A549 (cell line): ENCODE data around the gene TMEM186. TPM values are rescaled to one million over a fixed set of nuclear protein-coding genes. Genes with fewer than 3 reads are reported as not detected.

Experiments
- ATAC-seq, 2 experiments: fragments of 200-7000 bp in 1 of 2; fragments of >200 bp in 1 of 2; cut with Nextera tagmentation in 1 of 2; cut with Tn5 transposase in 1 of 2; 3 replicates each; pipeline versions ENCODE4 v1.8.0 to v1.9.1; 2018 to 2020; ENCODE audit warnings: mild to moderate bottlenecking in 1 of 2, moderate library complexity in 1 of 2
- CTCF ChIA-PET: fragments of 300-600 bp; sonication (Branson Sonifier 250); formaldehyde crosslinking; extraction: SDS; loops from one replicate; lab custom pipeline; 2021; ENCODE audit warnings: antibody characterized with exemption, inconsistent platforms; lab: Yijun Ruan, JAX
- POLR2A ChIA-PET: fragments of 350-600 bp; formaldehyde crosslinking; extraction: SDS; loops from one replicate; lab custom pipeline; 2021; ENCODE audit warnings: antibody characterized with exemption, inconsistent platforms; lab: Yijun Ruan, JAX
- DNase-seq, 2 experiments: peaks; one replicate each; pipeline versions ENCODE4 v3.0.0 to v3.0.0-alpha.2; 2011 to 2016; ENCODE audit warnings: low read depth in 1 of 2, low spot score in 1 of 2
- FAIRE-seq: peaks from 2 replicates; lab custom pipeline; 2011; peaks lifted over from hg19 to GRCh38; lab: Jason Lieb, UNC
- H3K27ac ChIP-seq, 2 experiments: fragments of >200 bp; sonication (Bioruptor Twin); formaldehyde crosslinking; 3 replicates each; pipeline ENCODE4 v1.5.1; 2016 to 2017
- H3K4me1 ChIP-seq: fragments of >200 bp; sonication (Bioruptor Twin); formaldehyde crosslinking; 3 replicates; pipeline ENCODE4 v1.6.1; 2016
- H3K4me2 ChIP-seq: fragments of >200 bp; sonication (Bioruptor Twin); formaldehyde crosslinking; 3 replicates; pipeline ENCODE4 v1.6.1; 2016
- H3K4me3 ChIP-seq: fragments of >200 bp; sonication (Bioruptor Twin); formaldehyde crosslinking; 3 replicates; pipeline ENCODE4 v1.5.1; 2016
- H3K9me3 ChIP-seq: fragments of >200 bp; sonication (Bioruptor Twin); formaldehyde crosslinking; 3 replicates; pipeline ENCODE4 v1.6.1; 2016
- BHLHE40 ChIP-seq: IDR thresholded peaks from 2 replicates; pipeline ENCODE4 v1.6.1; 2012; ENCODE audit warnings: low read depth, low read length, inconsistent platforms
- CHD2 ChIP-seq: fragments of 150-350 bp; IDR thresholded peaks from 2 replicates; pipeline ENCODE4 v1.6.1; 2014; ENCODE audit warnings: low read length; ENCODE audit not compliant: partially characterized antibody
- EHF ChIP-seq: fragments of 250-450 bp; sonication (Bioruptor Pico); IDR thresholded peaks from 2 replicates; pipeline ENCODE4 v1.5.0; 2020; ENCODE audit warnings: mild to moderate bottlenecking
- EHMT2 ChIP-seq: fragments of 200-600 bp; sonication (generic); IDR thresholded peaks from 2 replicates; pipeline ENCODE4 v1.6.1; 2016; ENCODE audit warnings: antibody characterized with exemption, low read depth, mild to moderate bottlenecking, moderate library complexity
- EP300 ChIP-seq, 2 experiments: fragments of >200 bp; sonication (Bioruptor Twin); formaldehyde crosslinking; IDR thresholded peaks; 2 replicates in 1 of 2; 3 replicates in 1 of 2; pipeline ENCODE4 v1.6.1; 2016 to 2017
- FOSB ChIP-seq: fragments of 250-450 bp; sonication (Bioruptor Pico); IDR thresholded peaks from 2 replicates; pipeline ENCODE4 v1.5.0; 2020; ENCODE audit warnings: mild to moderate bottlenecking, moderate library complexity
- FOXS1 ChIP-seq: fragments of 250-450 bp; sonication (Bioruptor Pico); IDR thresholded peaks from 2 replicates; pipeline ENCODE4 v1.5.0; 2020; ENCODE audit warnings: mild to moderate bottlenecking, moderate library complexity
- GATA3 ChIP-seq: IDR thresholded peaks from 2 replicates; pipeline ENCODE4 v1.6.1; 2012; ENCODE audit warnings: borderline replicate concordance
- HEYL ChIP-seq: fragments of 250-450 bp; sonication (Bioruptor Pico); IDR thresholded peaks from 2 replicates; pipeline ENCODE4 v1.8.0; 2021; ENCODE audit warnings: mild to moderate bottlenecking, moderate library complexity
- MAZ ChIP-seq: fragments of 150-350 bp; IDR thresholded peaks from 2 replicates; pipeline ENCODE4 v1.6.1; 2014; ENCODE audit warnings: antibody characterized with exemption, low read depth, low read length, borderline replicate concordance
- MYC ChIP-seq: IDR thresholded peaks from 2 replicates; pipeline ENCODE4 v1.6.1; 2012; ENCODE audit warnings: mild to moderate bottlenecking, inconsistent platforms, low read length, improper control_type of control experiment, borderline replicate concordance
- NPAS2 ChIP-seq: fragments of 250-450 bp; sonication (Bioruptor Pico); IDR thresholded peaks from 2 replicates; pipeline ENCODE4 v1.8.0; 2022; ENCODE audit warnings: mild to moderate bottlenecking, moderate library complexity, borderline replicate concordance
- RAD21 ChIP-seq, 2 experiments: fragments of >200 bp in 1 of 2; sonication (Bioruptor Twin) in 1 of 2; formaldehyde crosslinking in 1 of 2; IDR thresholded peaks in 1 of 2; conservative IDR thresholded peaks in 1 of 2; 2 replicates in 1 of 2; 3 replicates in 1 of 2; pipeline ENCODE4 v1.6.1; 2012 to 2018; ENCODE audit warnings: inconsistent platforms in 1 of 2
- RFX5 ChIP-seq: fragments of 450-650 bp; IDR thresholded peaks from 2 replicates; pipeline ENCODE4 v1.7.1; 2014; ENCODE audit warnings: antibody characterized with exemption, mild to moderate bottlenecking, moderate library complexity
- SREBF2 ChIP-seq: fragments of 450-650 bp; IDR thresholded peaks from 2 replicates; pipeline ENCODE4 v1.6.1; 2014; ENCODE audit warnings: mild to moderate bottlenecking, moderate library complexity
- TP53 ChIP-seq: fragments of 250-450 bp; sonication (Bioruptor Pico); IDR thresholded peaks from 2 replicates; pipeline ENCODE4 v1.5.0; 2021; ENCODE audit warnings: mild to moderate bottlenecking, moderate library complexity
- ZSCAN20 ChIP-seq: fragments of 250-450 bp; sonication (Bioruptor Pico); IDR thresholded peaks from 2 replicates; pipeline ENCODE4 v1.8.0; 2022; ENCODE audit warnings: mild to moderate bottlenecking, moderate library complexity
- WGBS: methylation state at CpG from one replicate; pipeline ENCODE4 v1.1.6; 2017; ENCODE audit errors: missing lambda C conversion rate; 5-methylcytosine and 5-hydroxymethylcytosine counted together
- polyA plus RNA-seq, 4 experiments: library from polyadenylated mRNA; depleted of rRNA in 3 of 4; stranded (reverse); fragments of >200 nt; fragmentation: RNase III in 1 of 4; extraction: RNeasy Plus Mini Kit Qiagen cat#74134 plus additional on column Dnase treatment in 1 of 4; gene quantifications; 2 replicates in 3 of 4; 3 replicates in 1 of 4; pipeline ENCODE4 v1.2.3, GENCODE V29; 2011 to 2017
- TF ChIP-seq, protein P1 (sequence below): fragments of 450-650 bp; IDR thresholded peaks from 2 replicates; pipeline ENCODE4 v1.6.1; 2014; ENCODE audit warnings: antibody characterized with exemption
- TF ChIP-seq, protein P2 (sequence below): fragments of >200 bp; sonication (Bioruptor Twin); formaldehyde crosslinking; IDR thresholded peaks from 2 replicates; pipeline ENCODE4 v1.6.1; 2016
- TF ChIP-seq, protein P3 (sequence below): fragments of 250-450 bp; sonication (Bioruptor Pico); IDR thresholded peaks from 2 replicates; pipeline ENCODE4 v1.5.0; 2020; ENCODE audit warnings: low read depth, mild to moderate bottlenecking, moderate library complexity

TMEM186 gene
- polyA plus RNA-seq, 2 of the 4 experiments (the other 2 are of a cell fraction) = 10.9 to 12.7 TPM

DNA sequence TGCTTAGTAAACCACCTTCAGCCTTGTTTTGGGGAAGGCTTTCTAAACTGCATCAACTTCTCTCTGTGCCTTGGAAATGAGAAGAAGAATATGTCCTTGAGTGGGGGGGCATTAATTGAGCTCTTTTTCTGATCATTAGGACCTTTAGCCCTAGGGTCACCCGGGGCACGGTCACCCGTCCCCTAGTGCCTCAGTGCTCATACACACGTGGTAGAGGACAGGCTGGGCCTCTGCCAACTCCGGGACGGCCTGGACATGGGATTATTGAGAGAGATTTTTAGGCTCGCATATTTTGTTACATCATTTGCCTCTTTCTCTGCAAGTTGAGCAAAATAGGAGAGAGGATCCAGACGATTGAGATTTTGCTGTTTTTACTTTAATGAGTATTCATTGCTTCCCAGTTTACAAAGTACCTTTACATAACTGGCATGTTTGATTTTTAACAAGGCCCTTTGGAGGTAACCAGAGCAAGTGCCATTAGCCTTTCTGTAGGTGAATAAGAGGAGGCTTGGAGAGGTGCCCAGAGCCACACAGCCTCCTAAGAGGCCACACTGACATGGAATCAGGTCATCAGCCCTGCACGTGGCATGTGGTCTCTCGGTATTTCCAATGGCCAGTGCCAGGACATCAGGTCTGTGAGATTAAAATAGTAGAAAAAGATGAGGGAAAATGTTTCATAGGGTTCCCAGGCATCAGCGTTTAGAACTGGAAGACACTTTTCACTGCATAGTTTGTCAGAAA lies 11.3 kb upstream of the TMEM186 start:
- Histone ChIP-seq H3K9me3 (no peaks in the 10 kb centered on the region), H3K4me1 (no peaks in the 10 kb centered on the region), H3K4me2 (no peak overlapping the region), H3K27ac (no peak overlapping the region), H3K4me3 (no peak overlapping the region)
- FAIRE-seq = no peak
- ChIA-PET CTCF (interaction anchor here (3.4 kb wide), 1 partner anchor 13 kb away, joined by 14 read pairs; no protein-coding TSS in a partner anchor), POLR2A (interaction anchor here (0.6 to 1.6 kb wide), 2 partner anchors 60 to 63 kb away, joined by 3 to 6 read pairs; partner anchors contain the start of gene CARHSP1)
- WGBS = 90% methylated on average over 11 of the region's 11 CpGs
- no peak for ATAC-seq
- DNase-seq = no peak
- TF ChIP-seq EHMT2 = no peak
- TF ChIP-seq, protein P1, sequence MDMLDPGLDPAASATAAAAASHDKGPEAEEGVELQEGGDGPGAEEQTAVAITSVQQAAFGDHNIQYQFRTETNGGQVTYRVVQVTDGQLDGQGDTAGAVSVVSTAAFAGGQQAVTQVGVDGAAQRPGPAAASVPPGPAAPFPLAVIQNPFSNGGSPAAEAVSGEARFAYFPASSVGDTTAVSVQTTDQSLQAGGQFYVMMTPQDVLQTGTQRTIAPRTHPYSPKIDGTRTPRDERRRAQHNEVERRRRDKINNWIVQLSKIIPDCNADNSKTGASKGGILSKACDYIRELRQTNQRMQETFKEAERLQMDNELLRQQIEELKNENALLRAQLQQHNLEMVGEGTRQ = no peak
- no peak for TF ChIP-seq EHF (CRISPR knock-in tag)
- no peak for TF ChIP-seq MAZ
- no peak for TF ChIP-seq TP53 (CRISPR knock-in tag)
- TF ChIP-seq RAD21 (conservative IDR thresholded peaks at IDR 0.05 in 1 of 2, IDR thresholded peaks at IDR 0.05 in 1 of 2) = no peak
- TF ChIP-seq MYC = no peak
- no peak for TF ChIP-seq EP300 (IDR thresholded peaks at IDR 0.05)
- TF ChIP-seq GATA3 = no peak
- TF ChIP-seq SREBF2 = no peak
- TF ChIP-seq, protein P2, sequence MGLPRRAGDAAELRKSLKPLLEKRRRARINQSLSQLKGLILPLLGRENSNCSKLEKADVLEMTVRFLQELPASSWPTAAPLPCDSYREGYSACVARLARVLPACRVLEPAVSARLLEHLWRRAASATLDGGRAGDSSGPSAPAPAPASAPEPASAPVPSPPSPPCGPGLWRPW = no peak
- TF ChIP-seq BHLHE40 = no peak
- TF ChIP-seq NPAS2 = no peak
- TF ChIP-seq FOSB (CRISPR knock-in tag) = no peak
- TF ChIP-seq HEYL (CRISPR knock-in tag) = no peak
- TF ChIP-seq, protein P3, sequence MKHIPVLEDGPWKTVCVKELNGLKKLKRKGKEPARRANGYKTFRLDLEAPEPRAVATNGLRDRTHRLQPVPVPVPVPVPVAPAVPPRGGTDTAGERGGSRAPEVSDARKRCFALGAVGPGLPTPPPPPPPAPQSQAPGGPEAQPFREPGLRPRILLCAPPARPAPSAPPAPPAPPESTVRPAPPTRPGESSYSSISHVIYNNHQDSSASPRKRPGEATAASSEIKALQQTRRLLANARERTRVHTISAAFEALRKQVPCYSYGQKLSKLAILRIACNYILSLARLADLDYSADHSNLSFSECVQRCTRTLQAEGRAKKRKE (CRISPR knock-in tag) = no peak
- TF ChIP-seq CHD2 = no peak
- TF ChIP-seq ZSCAN20 = no peak
- TF ChIP-seq FOXS1 = no peak

DNA sequence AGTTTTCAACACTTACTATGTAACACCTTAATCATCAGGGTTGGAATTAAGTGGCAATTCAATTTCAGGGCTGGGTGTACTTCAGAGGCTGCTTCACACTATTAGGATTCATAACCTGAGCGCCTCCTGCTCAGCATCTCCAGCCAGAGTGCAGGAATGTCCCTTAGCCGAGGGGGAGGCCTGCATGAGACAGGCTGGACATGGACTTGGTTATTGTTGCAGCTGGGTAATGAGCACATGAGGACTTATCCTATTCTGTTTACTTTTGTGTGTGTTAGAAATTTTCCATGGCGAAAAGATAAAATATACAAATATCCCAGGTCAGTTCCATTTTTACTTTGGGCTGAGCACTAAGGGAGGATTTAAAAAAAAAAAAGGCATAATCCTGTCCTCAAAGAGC lies 10.6 kb upstream of the TMEM186 start:
- no peak overlapping the region for H3K27ac ChIP-seq
- 90% methylated on average over 3 of the region's 3 CpGs for WGBS
- H3K4me3 ChIP-seq = no peak overlapping the region
- H3K4me1 ChIP-seq = no peaks in the 10 kb centered on the region
- no peak for ATAC-seq
- CTCF ChIA-PET = no interaction called here
- no peak for DNase-seq
- no peak for TF ChIP-seq RFX5
- no peak overlapping the region for H3K4me2 ChIP-seq
- no peak for FAIRE-seq
- no peaks in the 10 kb centered on the region for H3K9me3 ChIP-seq
- POLR2A ChIA-PET = no interaction called here

DNA sequence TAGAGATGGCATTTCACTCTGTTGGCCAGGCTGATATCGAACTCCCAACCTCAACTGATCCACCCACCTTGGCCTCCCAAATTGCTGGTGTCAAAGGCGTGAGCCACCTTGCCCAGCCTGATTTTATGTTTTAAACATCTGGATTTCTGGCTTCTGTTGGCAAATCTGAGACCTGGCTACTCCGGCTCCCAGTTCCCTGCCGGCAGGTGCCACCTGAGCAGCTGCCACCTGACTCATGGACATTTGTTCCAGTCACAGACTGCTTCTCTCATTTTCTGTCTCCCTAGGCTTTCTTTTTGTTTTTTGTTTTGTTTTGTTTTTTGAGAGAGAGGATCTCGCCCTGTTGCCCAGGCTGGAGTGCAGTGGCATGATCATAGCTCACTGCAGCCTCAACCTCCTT lies 9.8 kb upstream of the TMEM186 start:
- ChIA-PET CTCF (interaction anchor here (0.7 to 1.1 kb wide), 2 partner anchors 9 to 1929 kb away, joined by 3 read pairs; no protein-coding TSS in a partner anchor), POLR2A (interaction anchor here (0.6 kb wide), 1 partner anchor 10 kb away, joined by 4 read pairs; no protein-coding TSS in a partner anchor)
- no peak overlapping the region for H3K4me2 ChIP-seq
- no peak for DNase-seq
- FAIRE-seq = no peak
- H3K9me3 ChIP-seq = no peaks in the 10 kb centered on the region
- no peaks in the 10 kb centered on the region for H3K4me1 ChIP-seq
- H3K27ac ChIP-seq = no peak overlapping the region
- TF ChIP-seq EP300 (IDR thresholded peaks at IDR 0.05) = no peak
- WGBS = 94% methylated on average over 5 of the region's 5 CpGs
- no peak overlapping the region for H3K4me3 ChIP-seq
- no peak for ATAC-seq
